GM12878 (cell line): ENCODE data around the gene ARL11. TPM values are rescaled to one million over a fixed set of nuclear protein-coding genes. Genes with fewer than 3 reads are reported as not detected.

Source experiments
- ATAC-seq: fragments of 200-7000 bp; cut with Tn5 transposase; 3 replicates; pipeline ENCODE4 v1.9.1; 2020; ENCODE audit warnings: mild to moderate bottlenecking, moderate library complexity
- BruUV-seq: library from RNA; stranded (reverse); fragments of 400-500 nt; replicated peaks from 2 replicates; lab custom pipeline; 2021; lab: Mats Ljungman, UMichigan
- CTCF ChIA-PET: fragments of 300-600 bp; sonication (Branson Sonifier 250); formaldehyde crosslinking; extraction: SDS; loops from one replicate; lab custom pipeline; 2021; ENCODE audit warnings: inconsistent platforms; lab: Yijun Ruan, JAX
- POLR2A ChIA-PET: fragments of 350-600 bp; formaldehyde crosslinking; extraction: SDS; loops from one replicate; lab custom pipeline; 2021; ENCODE audit warnings: inconsistent platforms; lab: Charles Lee
- RAD21 ChIA-PET: fragments of 300-600 bp; sonication (Branson Sonifier 250); formaldehyde crosslinking; loops from one replicate; lab custom pipeline; 2023; ENCODE audit warnings: antibody characterized with exemption; ENCODE audit not compliant: unreplicated experiment; lab: Charles Lee
- SMC1A ChIA-PET: fragments of 300-600 bp; sonication (Branson Sonifier 250); formaldehyde crosslinking; loops from one replicate; lab custom pipeline; 2023; ENCODE audit not compliant: unreplicated experiment, uncharacterized antibody; lab: Charles Lee
- DNase-seq: peaks from one replicate; pipeline ENCODE4 v3.0.0-alpha.2; 2011; ENCODE audit warnings: low read depth, low spot score
- FAIRE-seq: peaks from 3 replicates; lab custom pipeline; 2011; peaks lifted over from hg19 to GRCh38; lab: Jason Lieb, UNC
- H2AFZ ChIP-seq: 2 replicates; pipeline ENCODE4 v1.6.0; 2011; ENCODE audit warnings: low read depth, low read length, control low read depth; ENCODE audit not compliant: control insufficient read depth
- H3K27ac ChIP-seq: 2 replicates; pipeline ENCODE4 v1.5.1; 2011; ENCODE audit warnings: control low read depth; ENCODE audit not compliant: control insufficient read depth, insufficient read depth
- H3K27me3 ChIP-seq, 2 experiments: replicated peaks in 1 of 2; 2 replicates each; pipeline versions ENCODE4 v1.6.0 to v1.6.1; 2011; ENCODE audit warnings: low read length in 1 of 2; ENCODE audit not compliant: control insufficient read depth in 2 of 2, insufficient read depth in 2 of 2
- H3K36me3 ChIP-seq, 2 experiments: 2 replicates each; pipeline ENCODE4 v1.5.1; 2011; ENCODE audit warnings: low read length in 1 of 2; ENCODE audit not compliant: control insufficient read depth in 2 of 2, insufficient read depth in 2 of 2
- H3K4me1 ChIP-seq: 2 replicates; pipeline ENCODE4 v1.6.1; 2011; ENCODE audit warnings: mild to moderate bottlenecking, low read length, moderate library complexity, mixed read lengths; ENCODE audit not compliant: control insufficient read depth, insufficient read depth
- H3K4me2 ChIP-seq: 2 replicates; pipeline ENCODE4 v1.6.0; 2011; ENCODE audit warnings: control low read depth; ENCODE audit not compliant: control insufficient read depth, insufficient read depth
- H3K4me3 ChIP-seq: fragments of 200-600 bp; sonication (generic); 2 replicates; pipeline ENCODE4 v1.5.1; 2016
- H3K79me2 ChIP-seq: 2 replicates; pipeline ENCODE4 v1.6.0; 2011; ENCODE audit warnings: low read length; ENCODE audit not compliant: control insufficient read depth, insufficient read depth
- H3K9ac ChIP-seq: 2 replicates; pipeline ENCODE4 v1.8.0; 2011; ENCODE audit warnings: low read length, control low read depth, mixed read lengths; ENCODE audit not compliant: control insufficient read depth, insufficient read depth
- H3K9me3 ChIP-seq: replicated peaks from 3 replicates; pipeline ENCODE4 v1.5.1; 2011; ENCODE audit warnings: mild to moderate bottlenecking, low read length; ENCODE audit not compliant: control insufficient read depth, insufficient read depth
- H4K20me1 ChIP-seq: 2 replicates; pipeline ENCODE4 v1.6.0; 2011; ENCODE audit not compliant: control insufficient read depth, insufficient read depth
- BCL11A ChIP-seq: IDR thresholded peaks from 2 replicates; pipeline ENCODE4 v1.6.1; 2011; ENCODE audit warnings: low read depth, low read length
- CEBPB ChIP-seq, 2 experiments: fragments of 150-350 bp in 1 of 2; IDR thresholded peaks; 2 replicates each; pipeline ENCODE4 v1.6.1; 2012 to 2014; ENCODE audit warnings: low read depth in 2 of 2, low read length in 2 of 2, borderline replicate concordance in 1 of 2, inconsistent platforms in 1 of 2
- DPF2 ChIP-seq: fragments of 450-650 bp; IDR thresholded peaks from 2 replicates; pipeline ENCODE4 v1.6.1; 2017; ENCODE audit warnings: mild to moderate bottlenecking
- ELK1 ChIP-seq: IDR thresholded peaks from 2 replicates; pipeline ENCODE4 v1.6.1; 2012; ENCODE audit warnings: low read depth, low read length, improper control_type of control experiment
- REST ChIP-seq: IDR thresholded peaks from 2 replicates; pipeline ENCODE4 v1.6.1; 2012; ENCODE audit warnings: mild to moderate bottlenecking, low read depth, low read length
- RUNX3 ChIP-seq: IDR thresholded peaks from 2 replicates; pipeline ENCODE4 v1.6.1; 2012; ENCODE audit warnings: low read length, inconsistent platforms
- TARDBP ChIP-seq: IDR thresholded peaks from 2 replicates; pipeline ENCODE4 v1.6.1; 2016; ENCODE audit warnings: borderline replicate concordance
- TBL1XR1 ChIP-seq: IDR thresholded peaks from 2 replicates; pipeline ENCODE4 v1.6.1; 2012; ENCODE audit warnings: low read depth, low read length, improper control_type of control experiment
- ZBED1 ChIP-seq: IDR thresholded peaks from 2 replicates; pipeline ENCODE4 v1.6.1; 2016; ENCODE audit warnings: borderline replicate concordance
- WGBS: methylation state at CpG from one replicate; pipeline ENCODE4 v1.1.6; 2016; ENCODE audit warnings: low lambda C conversion rate; ENCODE audit not compliant: insufficient replicate concordance, insufficient coverage; ENCODE audit errors: missing lambda C conversion rate; 5-methylcytosine and 5-hydroxymethylcytosine counted together
- in situ Hi-C: fragments of 300-500 bp; cut with MboI; formaldehyde crosslinking; loops from 9 replicates; pipeline ENCODE4 v1.14.3; 2018; ENCODE audit warnings: mixed read lengths
- intact Hi-C: fragments of 100-400 bp; cut with micrococcal nuclease; formaldehyde crosslinking; loops from one replicate; pipeline ENCODE4 v1.14.2; 2022; ENCODE audit not compliant: unreplicated experiment
- polyA plus RNA-seq, 11 experiments: library from polyadenylated mRNA; depleted of rRNA in 4 of 11; unstranded in 6 of 11; stranded (reverse) in 5 of 11; fragments of >200 nt; fragmentation: Nextera tagmentation in 4 of 11; fragmentation: Illumina TruSeq in 1 of 11; extraction: Ambion mirVana in 4 of 11; extraction: Trizol in 1 of 11; gene quantifications; 1 replicate in 1 of 11; 2 replicates in 10 of 11; pipeline versions ENCODE4 v1.2.1 to v1.2.3, GENCODE V29; 2011 to 2016; ENCODE audit warnings: inconsistent platforms in 2 of 11, missing spikeins in 2 of 11, low read depth in 1 of 11
- total RNA-seq, 4 experiments: library from RNA; depleted of rRNA in 3 of 4; stranded (reverse); fragments of >200 nt in 3 of 4; fragmentation: Illumina TruSeq in 1 of 4; extraction: Trizol in 1 of 4; gene quantifications; 2 replicates each; pipeline versions ENCODE4 v1.2.1 to v1.2.3, GENCODE V29; 2013 to 2021

Gene ARL11
- total and polyA plus RNA-seq, 10 of the 15 experiments (the other 5 are each of a cell fraction or from before 2014, with no cell fraction given), result 2.0 to 7.2 (median 4.4) TPM

- Histone ChIP-seq H3K27me3 (no peaks in the 10 kb centered on the region), H4K20me1 (no peaks in the 10 kb centered on the region), H3K9ac (no peak overlapping the region), H3K4me1 (no peaks in the 10 kb centered on the region), H2AFZ (no peak overlapping the region), H3K79me2 (no peaks in the 10 kb centered on the region), H3K4me2 (no peak overlapping the region), H3K36me3 (no peaks in the 10 kb centered on the region), H3K27ac (no peak overlapping the region), H3K9me3 (no peaks in the 10 kb centered on the region), H3K4me3 (no peak overlapping the region)
- FAIRE-seq, result no peak
- TF ChIP-seq ELK1 (no peak), TBL1XR1 (no peak), RUNX3 (no peak), CEBPB (IDR thresholded peaks at IDR 0.05; ENCODE audit: borderline replicate concordance in 1 of 2, low read depth in 2 of 2, low read length in 2 of 2) (no peak), BCL11A (no peak), REST (no peak), ZBED1 (no peak), TARDBP (no peak), DPF2 (no peak)
- intact Hi-C loops (no loop called here), in situ Hi-C loops (no loop called here)
- POLR2A ChIA-PET, result interaction anchor here (0.6 kb wide), 1 partner anchor 1030 kb away, joined by 4 read pairs; no protein-coding TSS in a partner anchor
- no peak for ATAC-seq
- RAD21 ChIA-PET, result interaction anchor here (0.8 kb wide), 1 partner anchor 9 kb away, joined by 3 read pairs; no protein-coding TSS in a partner anchor
- no peak for DNase-seq
- CTCF ChIA-PET, result interaction anchor here (1.3 to 1.4 kb wide), 2 partner anchors 9 to 315 kb away, joined by 4 read pairs; no protein-coding TSS in a partner anchor
- 54% methylated on average over 3 of the region's 3 CpGs for WGBS
- SMC1A ChIA-PET, result interaction anchor here (1.2 to 2.7 kb wide), 2 partner anchors 10 to 12 kb away, joined by 5 to 11 read pairs; partner anchors contain the start of gene ARL11
- no TSS peak for BruUV-seq
Observed at GRCh38 chr13:49616676-49617065, 11.6 kb upstream of the ARL11 start.
